ENCODE results near the gene MECR. TPM values are rescaled to one million over a fixed set of nuclear protein-coding genes. Genes with fewer than 3 reads are reported as not detected.

MECR gene
- total RNA-seq, 1 experiment from 2014 or later = 42.9 TPM

DNA sequence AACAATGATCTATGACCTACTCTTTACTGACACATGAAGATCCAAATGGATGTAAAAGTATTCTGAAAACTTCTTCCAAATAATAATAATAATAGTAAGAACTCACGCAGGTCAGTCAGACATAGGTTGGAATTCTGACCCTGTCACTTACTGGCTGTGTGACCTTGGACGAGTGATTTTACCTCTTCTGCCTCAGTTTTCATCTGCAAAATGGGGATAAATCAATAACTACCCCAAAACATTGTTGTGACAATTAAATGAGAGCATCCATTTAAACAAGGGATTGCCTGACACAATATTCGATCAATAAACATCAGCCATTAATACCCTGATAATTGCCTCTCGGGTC lies 556 bp downstream of the MECR start:
- DNase-seq (ENCODE audit: low read depth, low spot score) = no peak
- Histone ChIP-seq H3K9ac (ENCODE audit: low read length) (peak overlapping the region; percentile 85), H3K27me3 (ENCODE audit: insufficient read depth, low read length) (no peaks in the 10 kb centered on the region), H3K4me2 (ENCODE audit: low read length) (peak overlapping the region; percentile 80), H3K4me1 (ENCODE audit: control insufficient read depth in 1 of 2, insufficient read depth in 2 of 2, low read length in 2 of 2) (peaks cover 7 to 21% of the 10 kb centered on the region in 2 experiments; a peak in 3 of 4 replicates), H2AFZ (ENCODE audit: low read depth, low read length, poor library complexity, severe bottlenecking) (no peak overlapping the region), H3K4me3 (replicated peaks in 1 of 2; ENCODE audit: low read depth in 1 of 2, low read length in 2 of 2) (peak overlapping the region; percentile 87 to 100), H3K36me3 (ENCODE audit: control insufficient read depth in 1 of 2, insufficient read depth in 2 of 2, low read length in 2 of 2) (no peaks in the 10 kb centered on the region; a peak in 1 of 4 replicates), H4K20me1 (ENCODE audit: insufficient read depth) (no peaks in the 10 kb centered on the region), H3K79me2 (ENCODE audit: insufficient read depth, low read length) (peaks cover 48% of the 10 kb centered on the region), H3K9me3 (ENCODE audit: control insufficient read depth in 1 of 2, insufficient read depth in 1 of 2, low read depth in 1 of 2, low read length in 2 of 2) (no peaks in the 10 kb centered on the region), H3K9me2 (ENCODE audit: insufficient read depth) (no peaks in the 10 kb centered on the region), H3K27ac (ENCODE audit: low read depth, low read length) (peak overlapping the region; percentile 61)
- intact Hi-C loops (cut with micrococcal nuclease) = loop anchor here (10.0 kb wide), 2 partner anchors 145 to 1685 kb away; no protein-coding TSS in a partner anchor
- no TSS peak for BruUV-seq (replicated peaks)
- no peak for TF ChIP-seq POLR2A (IDR thresholded peaks at IDR 0.05; ENCODE audit: borderline replicate concordance, extremely low read depth, insufficient read depth, insufficient read length)
- TF ChIP-seq, protein P1, sequence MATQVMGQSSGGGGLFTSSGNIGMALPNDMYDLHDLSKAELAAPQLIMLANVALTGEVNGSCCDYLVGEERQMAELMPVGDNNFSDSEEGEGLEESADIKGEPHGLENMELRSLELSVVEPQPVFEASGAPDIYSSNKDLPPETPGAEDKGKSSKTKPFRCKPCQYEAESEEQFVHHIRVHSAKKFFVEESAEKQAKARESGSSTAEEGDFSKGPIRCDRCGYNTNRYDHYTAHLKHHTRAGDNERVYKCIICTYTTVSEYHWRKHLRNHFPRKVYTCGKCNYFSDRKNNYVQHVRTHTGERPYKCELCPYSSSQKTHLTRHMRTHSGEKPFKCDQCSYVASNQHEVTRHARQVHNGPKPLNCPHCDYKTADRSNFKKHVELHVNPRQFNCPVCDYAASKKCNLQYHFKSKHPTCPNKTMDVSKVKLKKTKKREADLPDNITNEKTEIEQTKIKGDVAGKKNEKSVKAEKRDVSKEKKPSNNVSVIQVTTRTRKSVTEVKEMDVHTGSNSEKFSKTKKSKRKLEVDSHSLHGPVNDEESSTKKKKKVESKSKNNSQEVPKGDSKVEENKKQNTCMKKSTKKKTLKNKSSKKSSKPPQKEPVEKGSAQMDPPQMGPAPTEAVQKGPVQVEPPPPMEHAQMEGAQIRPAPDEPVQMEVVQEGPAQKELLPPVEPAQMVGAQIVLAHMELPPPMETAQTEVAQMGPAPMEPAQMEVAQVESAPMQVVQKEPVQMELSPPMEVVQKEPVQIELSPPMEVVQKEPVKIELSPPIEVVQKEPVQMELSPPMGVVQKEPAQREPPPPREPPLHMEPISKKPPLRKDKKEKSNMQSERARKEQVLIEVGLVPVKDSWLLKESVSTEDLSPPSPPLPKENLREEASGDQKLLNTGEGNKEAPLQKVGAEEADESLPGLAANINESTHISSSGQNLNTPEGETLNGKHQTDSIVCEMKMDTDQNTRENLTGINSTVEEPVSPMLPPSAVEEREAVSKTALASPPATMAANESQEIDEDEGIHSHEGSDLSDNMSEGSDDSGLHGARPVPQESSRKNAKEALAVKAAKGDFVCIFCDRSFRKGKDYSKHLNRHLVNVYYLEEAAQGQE (IDR thresholded peaks at IDR 0.05; ENCODE audit: low read depth) = no peak
- TF ChIP-seq ZNF274 (IDR thresholded peaks at IDR 0.05; ENCODE audit: low read depth, low read length) = no peak
- no peak for TF ChIP-seq ELF1 (IDR thresholded peaks at IDR 0.05; ENCODE audit: borderline replicate concordance, low read depth)
- no peak for TF ChIP-seq EZH2 (IDR thresholded peaks at IDR 0.05)
- no peak for TF ChIP-seq ZFX (IDR thresholded peaks at IDR 0.05)
- TF ChIP-seq, protein P2, sequence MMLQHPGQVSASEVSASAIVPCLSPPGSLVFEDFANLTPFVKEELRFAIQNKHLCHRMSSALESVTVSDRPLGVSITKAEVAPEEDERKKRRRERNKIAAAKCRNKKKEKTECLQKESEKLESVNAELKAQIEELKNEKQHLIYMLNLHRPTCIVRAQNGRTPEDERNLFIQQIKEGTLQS (IDR thresholded peaks at IDR 0.05) = no peak
- TF ChIP-seq POLR2AphosphoS5 (IDR thresholded peaks at IDR 0.05; ENCODE audit: low read depth, low read length) = no peak
- TF ChIP-seq CBX3 (IDR thresholded peaks at IDR 0.05; ENCODE audit: low read depth) = no peak
- TF ChIP-seq EZH2phosphoT487 (IDR thresholded peaks at IDR 0.05; ENCODE audit: borderline replicate concordance) = no peak
- TF ChIP-seq SIN3A (IDR thresholded peaks at IDR 0.05; ENCODE audit: low read depth) = no peak
- no peak for TF ChIP-seq SP1 (IDR thresholded peaks at IDR 0.05; ENCODE audit: low read depth)
- TF ChIP-seq, protein P3, sequence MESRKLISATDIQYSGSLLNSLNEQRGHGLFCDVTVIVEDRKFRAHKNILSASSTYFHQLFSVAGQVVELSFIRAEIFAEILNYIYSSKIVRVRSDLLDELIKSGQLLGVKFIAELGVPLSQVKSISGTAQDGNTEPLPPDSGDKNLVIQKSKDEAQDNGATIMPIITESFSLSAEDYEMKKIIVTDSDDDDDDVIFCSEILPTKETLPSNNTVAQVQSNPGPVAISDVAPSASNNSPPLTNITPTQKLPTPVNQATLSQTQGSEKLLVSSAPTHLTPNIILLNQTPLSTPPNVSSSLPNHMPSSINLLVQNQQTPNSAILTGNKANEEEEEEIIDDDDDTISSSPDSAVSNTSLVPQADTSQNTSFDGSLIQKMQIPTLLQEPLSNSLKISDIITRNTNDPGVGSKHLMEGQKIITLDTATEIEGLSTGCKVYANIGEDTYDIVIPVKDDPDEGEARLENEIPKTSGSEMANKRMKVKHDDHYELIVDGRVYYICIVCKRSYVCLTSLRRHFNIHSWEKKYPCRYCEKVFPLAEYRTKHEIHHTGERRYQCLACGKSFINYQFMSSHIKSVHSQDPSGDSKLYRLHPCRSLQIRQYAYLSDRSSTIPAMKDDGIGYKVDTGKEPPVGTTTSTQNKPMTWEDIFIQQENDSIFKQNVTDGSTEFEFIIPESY (IDR thresholded peaks at IDR 0.05; ENCODE audit: extremely low read depth, insufficient replicate concordance, low read length) = no peak
- no peak for TF ChIP-seq CEBPB (IDR thresholded peaks at IDR 0.05; ENCODE audit: low read depth)
- no peak for ATAC-seq
- ChIA-PET POLR2A (interaction anchor here (1.7 kb wide), 1 partner anchor 8 kb away, joined by 4 read pairs; no protein-coding TSS in a partner anchor), CTCF (no interaction called here), RAD21 (ENCODE audit: low non-redundant PET in 1 of 2, low total read pairs in 2 of 2, uncharacterized antibody in 2 of 2, unreplicated experiment in 2 of 2) (no interaction called here)
